Memory B cell (primary cell): ENCODE results near the gene OPCML.

ENCODE experiments used
- ATAC-seq: fragments of 150-1000 bp; cut with Tn5 transposase; 2 replicates; pipeline ENCODE4 v1.10.0; 2021; ENCODE audit warnings: low read depth, mild to moderate bottlenecking, moderate library complexity
- DNase-seq, 2 donors: peaks; one replicate each; pipeline ENCODE4 v3.0.0; 2022; ENCODE audit warnings: low spot score in 2 of 2
- H3K27ac Mint-ChIP-seq: one replicate; pipeline ENCODE4 v1.8.0; 2022; ENCODE audit warnings: mild to moderate bottlenecking, moderate library complexity, mixed read lengths
- H3K27me3 Mint-ChIP-seq: one replicate; pipeline ENCODE4 v1.8.0; 2022; ENCODE audit warnings: mixed read lengths
- H3K36me3 Mint-ChIP-seq: one replicate; pipeline ENCODE4 v1.8.0; 2022; ENCODE audit warnings: mild to moderate bottlenecking, mixed read lengths
- H3K4me1 Mint-ChIP-seq: one replicate; pipeline ENCODE4 v1.8.0; 2022; ENCODE audit warnings: mixed read lengths
- H3K4me3 Mint-ChIP-seq: one replicate; pipeline ENCODE4 v1.8.0; 2022; ENCODE audit warnings: mild to moderate bottlenecking, moderate library complexity, mixed read lengths
- H3K9me3 Mint-ChIP-seq: one replicate; pipeline ENCODE4 v1.8.0; 2022; ENCODE audit warnings: mixed read lengths

Gene OPCML

GRCh38 chr11:133271871-133272776 is 260.2 kb downstream of the OPCML start:
- no peak for DNase-seq
- H3K27ac Mint-ChIP-seq: no peak overlapping the region
- H3K4me3 Mint-ChIP-seq: no peak overlapping the region
- no peaks in the 10 kb centered on the region for H3K4me1 Mint-ChIP-seq
- H3K9me3 Mint-ChIP-seq: no peaks in the 10 kb centered on the region
- no peak for ATAC-seq
- H3K27me3 Mint-ChIP-seq: no peaks in the 10 kb centered on the region
- H3K36me3 Mint-ChIP-seq: no peaks in the 10 kb centered on the region

- ATAC-seq (no peak), DNase-seq (no peak)
- no peaks in the 10 kb centered on the region for H3K27me3 Mint-ChIP-seq
- no peak overlapping the region for H3K27ac Mint-ChIP-seq
- H3K36me3 Mint-ChIP-seq: no peaks in the 10 kb centered on the region
- H3K9me3 Mint-ChIP-seq: no peaks in the 10 kb centered on the region
- no peak overlapping the region for H3K4me3 Mint-ChIP-seq
- no peaks in the 10 kb centered on the region for H3K4me1 Mint-ChIP-seq
Observed at GRCh38 chr11:133271206-133271605, 261.1 kb downstream of the OPCML start.

- H3K27me3 Mint-ChIP-seq: no peaks in the 10 kb centered on the region
- H3K27ac Mint-ChIP-seq: no peak overlapping the region
- ATAC-seq (no peak), DNase-seq (no peak)
- no peaks in the 10 kb centered on the region for H3K36me3 Mint-ChIP-seq
- H3K4me1 Mint-ChIP-seq: no peaks in the 10 kb centered on the region
- no peak overlapping the region for H3K4me3 Mint-ChIP-seq
- peaks cover 3% of the 10 kb centered on the region for H3K9me3 Mint-ChIP-seq
Observed at GRCh38 chr11:133269267-133269666, 263.0 kb downstream of the OPCML start.

GRCh38 chr11:133266986-133267385 is 265.3 kb downstream of the OPCML start:
- H3K4me3 Mint-ChIP-seq: no peak overlapping the region
- no peak for DNase-seq
- H3K27ac Mint-ChIP-seq: no peak overlapping the region
- H3K9me3 Mint-ChIP-seq: peaks cover 3% of the 10 kb centered on the region
- no peaks in the 10 kb centered on the region for H3K36me3 Mint-ChIP-seq
- no peak for ATAC-seq
- no peaks in the 10 kb centered on the region for H3K4me1 Mint-ChIP-seq
- H3K27me3 Mint-ChIP-seq: no peaks in the 10 kb centered on the region

GRCh38 chr11:133265530-133266035 is 266.7 kb downstream of the OPCML start:
- Mint-ChIP-seq H3K36me3 (no peaks in the 10 kb centered on the region), H3K27ac (no peak overlapping the region), H3K27me3 (no peaks in the 10 kb centered on the region), H3K9me3 (peaks cover 3% of the 10 kb centered on the region), H3K4me3 (no peak overlapping the region), H3K4me1 (no peaks in the 10 kb centered on the region)
- ATAC-seq: no peak
- DNase-seq: no peak

- Mint-ChIP-seq H3K4me1 (no peaks in the 10 kb centered on the region), H3K36me3 (no peaks in the 10 kb centered on the region), H3K9me3 (peaks cover 8% of the 10 kb centered on the region), H3K27me3 (no peaks in the 10 kb centered on the region), H3K4me3 (no peak overlapping the region), H3K27ac (no peak overlapping the region)
- no peak for DNase-seq
- no peak for ATAC-seq
Observed at GRCh38 chr11:133263332-133263731, 269.0 kb downstream of the OPCML start.

GRCh38 chr11:133258751-133259150 is 273.6 kb downstream of the OPCML start:
- H3K36me3 Mint-ChIP-seq: no peaks in the 10 kb centered on the region
- no peaks in the 10 kb centered on the region for H3K27me3 Mint-ChIP-seq
- peaks cover 9% of the 10 kb centered on the region for H3K9me3 Mint-ChIP-seq
- ATAC-seq (no peak), DNase-seq (no peak)
- H3K4me3 Mint-ChIP-seq: no peak overlapping the region
- no peaks in the 10 kb centered on the region for H3K4me1 Mint-ChIP-seq
- no peak overlapping the region for H3K27ac Mint-ChIP-seq

GRCh38 chr11:133254601-133255000 is 277.7 kb downstream of the OPCML start:
- Mint-ChIP-seq H3K9me3 (peaks cover 6% of the 10 kb centered on the region), H3K27me3 (no peaks in the 10 kb centered on the region), H3K27ac (no peak overlapping the region), H3K36me3 (no peaks in the 10 kb centered on the region), H3K4me1 (no peaks in the 10 kb centered on the region), H3K4me3 (no peak overlapping the region)
- ATAC-seq (no peak), DNase-seq (no peak)

- no peak for DNase-seq
- Mint-ChIP-seq H3K27me3 (no peaks in the 10 kb centered on the region), H3K36me3 (no peaks in the 10 kb centered on the region), H3K9me3 (peaks cover 7% of the 10 kb centered on the region), H3K27ac (no peak overlapping the region), H3K4me3 (no peak overlapping the region), H3K4me1 (no peaks in the 10 kb centered on the region)
- ATAC-seq: no peak
Observed at GRCh38 chr11:133253570-133253969, 278.7 kb downstream of the OPCML start.

GRCh38 chr11:133251841-133252240 is 280.5 kb downstream of the OPCML start:
- Mint-ChIP-seq H3K27ac (no peak overlapping the region), H3K27me3 (no peaks in the 10 kb centered on the region), H3K36me3 (no peaks in the 10 kb centered on the region), H3K4me1 (no peaks in the 10 kb centered on the region), H3K4me3 (no peak overlapping the region), H3K9me3 (peaks cover 9% of the 10 kb centered on the region)
- ATAC-seq (no peak), DNase-seq (no peak)

- Mint-ChIP-seq H3K36me3 (no peaks in the 10 kb centered on the region), H3K27me3 (no peaks in the 10 kb centered on the region), H3K4me1 (no peaks in the 10 kb centered on the region), H3K9me3 (peaks cover 9% of the 10 kb centered on the region), H3K27ac (no peak overlapping the region), H3K4me3 (no peak overlapping the region)
- ATAC-seq (no peak), DNase-seq (no peak)
Observed at GRCh38 chr11:133249530-133249929, 282.8 kb downstream of the OPCML start.

GRCh38 chr11:133249065-133249464 is 283.2 kb downstream of the OPCML start:
- H3K27me3 Mint-ChIP-seq: no peaks in the 10 kb centered on the region
- ATAC-seq (no peak), DNase-seq (no peak)
- no peak overlapping the region for H3K27ac Mint-ChIP-seq
- H3K36me3 Mint-ChIP-seq: no peaks in the 10 kb centered on the region
- H3K4me3 Mint-ChIP-seq: no peak overlapping the region
- H3K4me1 Mint-ChIP-seq: no peaks in the 10 kb centered on the region
- peaks cover 7% of the 10 kb centered on the region for H3K9me3 Mint-ChIP-seq

- Mint-ChIP-seq H3K36me3 (no peaks in the 10 kb centered on the region), H3K27me3 (no peaks in the 10 kb centered on the region), H3K27ac (no peak overlapping the region), H3K9me3 (peaks cover 7% of the 10 kb centered on the region), H3K4me3 (no peak overlapping the region), H3K4me1 (no peaks in the 10 kb centered on the region)
- ATAC-seq (no peak), DNase-seq (no peak)
Observed at GRCh38 chr11:133243832-133244231, 288.5 kb downstream of the OPCML start.

- no peak overlapping the region for H3K27ac Mint-ChIP-seq
- no peaks in the 10 kb centered on the region for H3K4me1 Mint-ChIP-seq
- H3K9me3 Mint-ChIP-seq: peaks cover 2% of the 10 kb centered on the region
- H3K4me3 Mint-ChIP-seq: no peak overlapping the region
- no peak for ATAC-seq
- no peaks in the 10 kb centered on the region for H3K36me3 Mint-ChIP-seq
- no peaks in the 10 kb centered on the region for H3K27me3 Mint-ChIP-seq
- no peak for DNase-seq
Observed at GRCh38 chr11:133240908-133241655, 291.2 kb downstream of the OPCML start.
